ENCODE results near the gene EVC2. TPM values are rescaled to one million over a fixed set of nuclear protein-coding genes. Genes with fewer than 3 reads are reported as not detected.

The EVC2 gene
- total and polyA plus RNA-seq, 5 experiments from 2014 or later, result 0.11 to 0.20 TPM; not detected in 3

GRCh38 chr4:5718411-5718810 lies 10.1 kb upstream of the EVC2 start:
- Mint-ChIP-seq H3K27me3 (peaks cover 2 to 37% (median 9%) of the 10 kb centered on the region in 5 donors), H3K4me3 (no peak overlapping the region), H3K9me3 (peaks cover 0 to 47% (median 23%) of the 10 kb centered on the region in 9 donors), H3K36me3 (peaks cover 0 to 25% (median 0%) of the 10 kb centered on the region in 3 donors), H3K27ac (no peak overlapping the region), H3K4me1 (peaks cover 0 to under 1% (median 0%) of the 10 kb centered on the region in 4 donors)
- DNase-seq (no peak), ATAC-seq (no peak)
- POLR2A ChIA-PET, result no interaction called here

GRCh38 chr4:5717449-5718158 lies 9.2 kb upstream of the EVC2 start:
- POLR2A ChIA-PET, result no interaction called here
- no peaks in the 10 kb centered on the region for H3K4me1 Mint-ChIP-seq
- no peak for ATAC-seq
- peaks cover 3 to 41% (median 13%) of the 10 kb centered on the region in 5 donors for H3K27me3 Mint-ChIP-seq
- peaks cover 0 to 27% (median 0%) of the 10 kb centered on the region in 3 donors for H3K36me3 Mint-ChIP-seq
- no peak overlapping the region for H3K4me3 Mint-ChIP-seq
- no peak overlapping the region for H3K27ac Mint-ChIP-seq
- peaks cover 0 to 47% (median 25%) of the 10 kb centered on the region in 9 donors for H3K9me3 Mint-ChIP-seq
- no peak for DNase-seq

DNA sequence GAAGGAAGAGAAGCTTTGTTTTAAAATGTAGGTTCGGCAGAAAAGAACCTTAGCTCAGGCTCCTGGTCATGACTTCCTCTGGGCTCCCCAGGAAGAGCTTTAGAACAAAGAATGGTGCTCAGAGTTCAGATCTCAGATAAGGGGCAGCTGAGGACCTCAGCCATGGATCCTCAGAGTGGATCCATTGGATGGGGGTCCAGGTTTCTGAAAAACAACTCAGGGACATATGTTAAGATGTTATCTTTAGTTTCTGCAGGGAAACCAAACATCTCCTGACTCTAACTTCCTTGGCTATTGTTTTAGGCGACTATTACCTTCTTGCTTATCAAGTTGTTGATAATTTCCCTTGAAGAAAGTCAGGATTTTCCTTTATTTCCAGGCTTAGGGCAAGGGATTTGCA lies 8.0 kb upstream of the EVC2 start:
- Mint-ChIP-seq H3K27ac (no peak overlapping the region), H3K4me3 (no peak overlapping the region), H3K4me1 (peaks cover 0 to 1% (median 0%) of the 10 kb centered on the region in 4 donors), H3K36me3 (peaks cover 0 to 32% (median 0%) of the 10 kb centered on the region in 3 donors), H3K9me3 (peaks cover 0 to 47% (median 28%) of the 10 kb centered on the region in 9 donors), H3K27me3 (peaks cover 10 to 52% (median 22%) of the 10 kb centered on the region in 5 donors)
- no peak for ATAC-seq
- no peak for DNase-seq
- POLR2A ChIA-PET, result no interaction called here

- no peak for ATAC-seq
Measured at GRCh38 chr4:5715357-5715756, 7.0 kb upstream of the EVC2 start.

DNA sequence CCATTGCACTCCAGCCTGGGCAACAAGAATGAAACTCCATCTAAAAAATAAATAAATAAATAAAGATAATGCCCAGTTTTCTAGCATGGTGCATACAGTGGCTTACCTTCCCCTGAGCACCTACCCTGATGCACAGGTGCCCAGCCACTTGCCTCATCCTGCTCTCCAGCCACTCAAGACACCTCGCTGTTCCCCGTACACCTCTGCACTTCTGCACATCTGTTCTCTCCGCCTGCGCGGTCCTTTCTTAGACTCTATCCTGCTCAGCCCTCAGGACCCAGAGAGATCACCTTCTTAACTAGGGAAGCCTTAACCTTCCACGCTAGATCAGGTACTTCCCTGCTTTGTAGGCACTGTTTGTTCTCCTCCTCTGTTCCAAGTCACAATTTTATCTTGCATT lies 5.5 kb upstream of the EVC2 start:
- Mint-ChIP-seq H3K27ac (no peak overlapping the region), H3K36me3 (peaks cover 0 to 37% (median 4%) of the 10 kb centered on the region in 3 donors), H3K4me3 (no peak overlapping the region), H3K4me1 (peaks cover 5 to 14% (median 8%) of the 10 kb centered on the region in 4 donors), H3K27me3 (peaks cover 16 to 60% (median 32%) of the 10 kb centered on the region in 5 donors), H3K9me3 (peaks cover 0 to 47% (median 30%) of the 10 kb centered on the region in 9 donors)
- no peak for ATAC-seq
- DNase-seq, result no peak
- POLR2A ChIA-PET, result no interaction called here

More at GRCh38 chr4:5715357-5715756, 7.0 kb upstream of the EVC2 start:
- no peak for DNase-seq
- Mint-ChIP-seq H3K36me3 (peaks cover 0 to 37% (median 4%) of the 10 kb centered on the region in 3 donors), H3K4me1 (peaks cover 4 to 6% (median 5%) of the 10 kb centered on the region in 4 donors), H3K9me3 (peaks cover 0 to 47% (median 30%) of the 10 kb centered on the region in 9 donors), H3K27me3 (peaks cover 13 to 51% (median 28%) of the 10 kb centered on the region in 5 donors), H3K4me3 (no peak overlapping the region), H3K27ac (no peak overlapping the region)
- POLR2A ChIA-PET, result no interaction called here

DNA sequence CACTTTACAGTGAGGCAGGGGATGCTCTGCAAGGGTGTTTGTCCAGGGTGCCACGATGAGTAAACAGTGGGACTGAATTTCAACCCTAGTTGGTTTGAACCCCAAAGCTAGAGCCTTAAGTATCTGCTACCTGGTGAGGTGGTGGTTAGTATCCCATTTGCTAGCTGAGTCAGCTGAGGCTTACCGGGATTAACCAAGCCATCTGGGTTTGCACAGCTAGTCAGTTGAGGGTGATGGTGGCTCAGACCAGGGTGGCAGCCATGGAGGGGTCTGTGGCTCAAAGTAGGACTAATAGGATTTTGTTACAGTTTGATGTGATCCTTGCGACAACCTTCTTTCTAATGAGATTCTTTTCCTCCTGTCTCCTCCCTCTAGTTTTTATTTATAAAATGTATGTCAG lies 4.6 kb upstream of the EVC2 start:
- no peak overlapping the region for H3K4me3 Mint-ChIP-seq
- H3K4me1 Mint-ChIP-seq, result peaks cover 5 to 14% (median 8%) of the 10 kb centered on the region in 4 donors
- POLR2A ChIA-PET, result no interaction called here
- peaks cover 16 to 54% (median 27%) of the 10 kb centered on the region in 5 donors for H3K27me3 Mint-ChIP-seq
- peaks cover 0 to 46% (median 30%) of the 10 kb centered on the region in 9 donors for H3K9me3 Mint-ChIP-seq
- H3K36me3 Mint-ChIP-seq, result peaks cover 0 to 37% (median 4%) of the 10 kb centered on the region in 3 donors
- no peak for ATAC-seq
- no peak for DNase-seq
- H3K27ac Mint-ChIP-seq, result no peak overlapping the region

GRCh38 chr4:5712517-5712916 lies 4.2 kb upstream of the EVC2 start:
- no peak for ATAC-seq
- no peak overlapping the region for H3K27ac Mint-ChIP-seq
- DNase-seq, result no peak
- H3K27me3 Mint-ChIP-seq, result peaks cover 16 to 53% (median 31%) of the 10 kb centered on the region in 5 donors
- H3K4me3 Mint-ChIP-seq, result peak overlapping the region in 1 of 10 donors; percentile 6
- peaks cover 6 to 17% (median 11%) of the 10 kb centered on the region in 4 donors for H3K4me1 Mint-ChIP-seq
- H3K9me3 Mint-ChIP-seq, result peaks cover 0 to 42% (median 30%) of the 10 kb centered on the region in 9 donors
- H3K36me3 Mint-ChIP-seq, result peaks cover 0 to 33% (median 4%) of the 10 kb centered on the region in 3 donors
- POLR2A ChIA-PET, result no interaction called here

- Mint-ChIP-seq H3K4me1 (peaks cover 10 to 26% (median 16%) of the 10 kb centered on the region in 4 donors), H3K9me3 (peaks cover 0 to 33% (median 23%) of the 10 kb centered on the region in 9 donors), H3K27me3 (peaks cover 19 to 62% (median 39%) of the 10 kb centered on the region in 5 donors), H3K4me3 (peak overlapping the region in 2 of 10 donors; percentile 58 to 65), H3K36me3 (peaks cover 0 to 25% (median 4%) of the 10 kb centered on the region in 3 donors), H3K27ac (no peak overlapping the region)
- DNase-seq (no peak), ATAC-seq (no peak)
- POLR2A ChIA-PET, result no interaction called here
Measured at GRCh38 chr4:5711479-5712184, 3.3 kb upstream of the EVC2 start.

DNA sequence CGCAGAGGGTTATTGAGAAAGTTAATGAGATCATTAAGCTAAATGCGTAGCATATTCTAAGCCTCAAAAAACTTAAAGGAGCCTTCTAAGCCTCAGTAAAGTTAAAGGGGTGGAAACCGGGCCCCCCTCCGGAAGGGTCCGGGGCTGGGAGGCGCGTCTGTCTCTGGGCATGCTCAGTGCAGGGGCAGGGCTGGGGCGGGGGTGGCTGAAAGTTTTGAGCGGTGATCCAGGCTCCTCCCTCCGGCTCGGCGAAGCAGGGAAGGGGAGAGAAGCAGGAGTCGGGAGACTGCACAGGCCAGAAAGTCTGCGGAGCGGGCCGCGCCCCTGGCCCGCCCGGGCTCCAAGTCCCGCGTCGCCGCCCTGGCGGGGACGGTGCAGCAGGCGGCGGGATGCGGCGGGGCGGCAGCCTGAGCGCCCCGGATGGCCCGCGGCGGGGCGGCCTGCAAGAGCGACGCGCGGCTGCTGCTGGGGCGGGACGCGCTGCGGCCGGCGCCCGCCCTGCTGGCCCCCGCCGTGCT lies 2.7 kb upstream of the EVC2 start, which contains the start of gene EVC:
EVC (plus strand) TSS at position 241 of the 518 bp plus-strand sequence; CDS start at position 421, 180 bp downstream.
- H3K4me1 Mint-ChIP-seq, result peaks cover 10 to 30% (median 18%) of the 10 kb centered on the region in 4 donors
- DNase-seq, result peak in 1 of 10 donors; percentile 44

DNA sequence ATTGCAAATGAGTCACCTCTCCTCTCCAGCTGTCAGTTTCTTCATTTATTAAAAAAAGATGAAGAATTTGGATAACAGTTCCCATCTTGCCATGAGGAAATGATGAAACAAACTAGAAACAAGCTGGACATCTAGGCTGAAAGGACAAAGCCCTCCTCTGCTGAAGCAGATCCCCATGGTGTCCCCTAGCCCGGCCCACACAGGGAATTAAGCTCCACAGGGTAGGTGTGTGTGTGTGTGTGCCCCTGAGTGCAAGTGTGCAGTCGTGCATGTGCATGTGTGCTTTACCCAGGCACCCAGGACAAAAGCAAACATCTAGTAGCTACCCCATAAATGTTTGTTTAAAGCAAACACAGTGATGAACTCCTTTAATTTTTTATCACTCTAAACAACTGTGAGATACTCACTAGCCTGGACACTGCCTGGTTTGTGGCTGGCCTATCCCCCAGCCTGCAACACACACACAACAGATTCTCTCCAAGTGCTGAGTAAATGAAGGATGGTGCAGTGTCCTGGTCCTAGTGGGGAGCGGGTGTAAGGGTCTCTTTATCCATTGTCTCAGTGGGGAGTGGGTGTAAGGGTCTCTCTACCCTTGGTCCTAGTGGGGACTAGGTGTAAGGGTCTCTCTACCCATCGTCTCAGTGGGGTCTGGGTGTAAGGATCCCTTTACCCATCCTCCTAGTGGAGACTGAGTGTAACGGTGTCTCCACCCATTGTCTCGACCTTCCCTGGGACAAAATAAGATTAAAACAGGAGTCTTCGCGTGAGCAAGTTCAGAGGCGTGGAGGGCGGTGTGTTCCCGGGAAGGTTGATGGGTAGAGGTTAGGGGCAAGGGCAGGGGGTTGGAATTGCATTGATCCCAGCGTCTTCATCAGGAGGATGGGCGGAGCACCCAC lies 2.0 kb upstream of the EVC2 start:
- no peak for ATAC-seq
- Mint-ChIP-seq H3K4me1 (peaks cover 10 to 30% (median 18%) of the 10 kb centered on the region in 4 donors), H3K27me3 (peaks cover 22 to 66% (median 43%) of the 10 kb centered on the region in 5 donors), H3K4me3 (peak overlapping the region in 9 of 10 donors; percentile 35 to 83 (median 54)), H3K9me3 (peaks cover 0 to 28% (median 18%) of the 10 kb centered on the region in 9 donors), H3K27ac (peak overlapping the region in 1 of 10 donors; percentile 22), H3K36me3 (peaks cover 0 to 24% (median 4%) of the 10 kb centered on the region in 3 donors)
- POLR2A ChIA-PET, result no interaction called here
- peak in 1 of 10 donors; percentile 18 for DNase-seq

More for the DNA sequence above, 2.7 kb upstream of the EVC2 start, which contains the start of gene EVC:
- H3K36me3 Mint-ChIP-seq, result peaks cover 0 to 25% (median 4%) of the 10 kb centered on the region in 3 donors
- ATAC-seq, result peak in 1 of 2 donors; percentile 39
- peaks cover 22 to 66% (median 43%) of the 10 kb centered on the region in 5 donors for H3K27me3 Mint-ChIP-seq
- peaks cover 0 to 29% (median 21%) of the 10 kb centered on the region in 9 donors for H3K9me3 Mint-ChIP-seq
- POLR2A ChIA-PET, result no interaction called here
- H3K4me3 Mint-ChIP-seq, result peak within 1 kb of the TSS in 9 of 10 donors; percentile 35 to 83 (median 54)
- peak within 1 kb of the TSS in 1 of 10 donors; percentile 22 for H3K27ac Mint-ChIP-seq

DNA sequence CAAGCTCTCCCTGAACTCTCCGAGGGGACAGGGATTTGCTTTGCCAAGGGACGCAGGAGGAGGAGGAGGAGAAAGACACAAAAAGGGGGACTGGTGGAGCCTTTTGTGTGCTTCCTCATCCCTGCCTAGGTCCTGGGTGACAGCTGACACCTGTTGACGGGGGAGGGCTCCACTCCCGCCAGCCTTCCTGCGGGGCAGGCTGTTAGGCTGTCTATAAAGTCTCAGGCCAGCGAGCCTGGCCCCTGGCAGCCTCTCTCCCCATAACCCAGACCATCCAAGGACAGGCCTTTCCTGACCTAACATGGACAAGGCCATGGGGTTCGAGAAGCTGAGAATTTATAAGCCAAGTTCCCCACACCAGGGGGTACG lies 832 bp upstream of the EVC2 start:
- Mint-ChIP-seq H3K27me3 (peaks cover 21 to 66% (median 44%) of the 10 kb centered on the region in 5 donors), H3K4me1 (peaks cover 10 to 30% (median 18%) of the 10 kb centered on the region in 4 donors), H3K36me3 (peaks cover 0 to 16% (median 4%) of the 10 kb centered on the region in 3 donors), H3K27ac (no peak overlapping the region), H3K4me3 (no peak overlapping the region), H3K9me3 (peaks cover 0 to 22% (median 7%) of the 10 kb centered on the region in 9 donors)
- POLR2A ChIA-PET, result no interaction called here
- DNase-seq (peak in 1 of 10 donors; percentile 11), ATAC-seq (no peak)
